ENCODE results near the gene SELENBP1.
A peak's percentile ranks its signal among the peaks of the same experiment; 100 is the strongest.

SELENBP1 gene

GRCh38 chr1:151315565-151316235 lies 56.8 kb downstream of the SELENBP1 start:
- H4K8ac ChIP-seq (ENCODE audit: low read depth, low read length) = no peak overlapping the region
- H2BK12ac ChIP-seq (ENCODE audit: low read length) = no peak overlapping the region
- H3K23ac ChIP-seq (ENCODE audit: low read length) = no peak overlapping the region
- H3K18ac ChIP-seq (ENCODE audit: low read length) = no peak overlapping the region
- H3K36me3 ChIP-seq (ENCODE audit: control insufficient read depth in 1 of 2, insufficient read depth in 2 of 2, low read length in 2 of 2) = peaks cover 13 to 19% of the 10 kb centered on the region in 2 experiments
- H3K4ac ChIP-seq (ENCODE audit: low read depth, low read length) = no peak overlapping the region
- H3K4me1 ChIP-seq (ENCODE audit: control insufficient read depth in 1 of 2, insufficient read depth in 2 of 2, low read length in 2 of 2) = peaks cover 33 to 40% of the 10 kb centered on the region in 2 experiments
- H3K4me3 ChIP-seq (ENCODE audit: low read depth, low read length) = no peak overlapping the region
- no CpG with 5 or more reads among the region's 17 CpGs for WGBS (ENCODE audit: extremely low coverage, insufficient coverage, insufficient read length)
- no peak overlapping the region for H2AK5ac ChIP-seq (ENCODE audit: low read length)
- H2BK5ac ChIP-seq (ENCODE audit: low read depth, low read length, poor library complexity) = peak overlapping the region; percentile 11
- no peak overlapping the region for H3K9ac ChIP-seq (ENCODE audit: low read length)
- H3K79me2 ChIP-seq (ENCODE audit: control insufficient read depth, insufficient read depth, low read length, poor library complexity) = no peaks in the 10 kb centered on the region
- no peak overlapping the region for H3K14ac ChIP-seq (ENCODE audit: low read length)
- H2BK120ac ChIP-seq (ENCODE audit: insufficient read depth, low read length, poor library complexity) = no peak overlapping the region
- H3K9me3 ChIP-seq (ENCODE audit: insufficient read depth, low read depth, low read length) = no peaks in the 10 kb centered on the region
- DNase-seq = peak; percentile 71 to 82
- peaks cover 17% of the 10 kb centered on the region for H3K79me1 ChIP-seq (ENCODE audit: low read length)
- H3K27me3 ChIP-seq (ENCODE audit: insufficient read depth, low read length) = no peaks in the 10 kb centered on the region
- H4K12ac ChIP-seq (ENCODE audit: low read depth, low read length) = no peak overlapping the region
- H3K27ac ChIP-seq (ENCODE audit: low read depth, low read length) = peak overlapping the region; percentile 1
- H3K4me2 ChIP-seq (ENCODE audit: low read length) = no peak overlapping the region
- H4K91ac ChIP-seq (ENCODE audit: low read depth, low read length) = no peak overlapping the region
- H2AFZ ChIP-seq (ENCODE audit: insufficient read depth, low read length, poor library complexity) = no peak overlapping the region
